Stimulated activated CD4-positive, alpha-beta T cell treated with anti-CD3 and anti-CD28 coated beads, Interleukin-4, amount 100 ng/mL, for 24 hours (primary cell): Measurements from ENCODE around the gene RAB4A.
A peak's percentile ranks its signal among the peaks of the same experiment; 100 is the strongest.

Source experiments
- DNase-seq: peaks from one replicate; pipeline ENCODE4 v3.0.0-alpha.2; 2020

Gene RAB4A

GRCh38 chr1:229247871-229248270 is 23.0 kb upstream of the RAB4A start:
- no peak for DNase-seq

DNA sequence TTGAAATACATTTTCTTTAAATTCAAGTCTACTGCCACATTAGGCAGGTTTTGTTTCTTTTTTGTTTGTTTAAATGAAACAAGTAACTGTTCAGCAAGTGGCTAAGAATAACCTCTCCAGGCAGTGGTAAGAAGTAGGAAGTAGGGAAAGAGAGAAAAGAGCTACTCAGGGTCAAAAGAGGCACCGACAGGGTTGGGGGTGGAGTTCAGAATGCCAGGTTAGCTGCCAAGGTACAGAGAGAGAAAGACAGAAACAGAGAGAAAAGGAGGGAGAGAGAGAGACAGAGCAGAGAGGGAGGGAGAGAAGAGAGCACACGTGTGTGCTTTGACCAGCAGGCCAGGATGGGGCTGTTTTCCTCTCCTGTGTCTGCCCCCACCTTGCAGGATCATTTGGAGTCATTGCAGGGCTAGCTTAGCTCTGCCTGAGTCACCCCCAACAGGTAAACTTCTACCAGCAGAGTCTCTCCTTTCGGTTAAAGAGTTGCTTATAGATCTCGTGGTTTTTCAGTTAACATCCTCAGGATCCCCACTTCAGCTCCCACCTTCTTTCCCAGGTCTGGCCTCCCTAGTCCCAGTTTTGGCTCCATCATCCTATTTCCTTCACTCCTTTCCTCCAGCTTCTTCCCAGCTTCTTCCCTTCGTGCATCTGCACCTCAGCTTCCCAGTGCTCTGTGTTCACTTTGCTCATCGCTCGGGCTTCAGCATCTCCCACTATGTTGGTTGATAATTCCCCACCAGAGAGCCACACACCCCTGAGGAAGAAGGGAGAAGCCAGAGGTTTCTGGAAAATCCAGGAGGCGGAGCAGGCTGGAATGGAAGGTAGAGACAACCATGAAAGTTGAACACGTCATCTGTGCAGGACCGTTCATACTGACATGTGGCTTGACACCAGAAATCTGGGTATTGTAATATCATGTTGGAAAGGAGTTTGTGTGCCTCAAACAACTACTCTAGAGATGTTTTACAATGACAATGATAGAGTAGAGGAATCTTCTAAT is 21.8 kb upstream of the RAB4A start:
- no peak for DNase-seq

GRCh38 chr1:229249854-229250644 is 20.9 kb upstream of the RAB4A start:
- DNase-seq, result no peak

DNA sequence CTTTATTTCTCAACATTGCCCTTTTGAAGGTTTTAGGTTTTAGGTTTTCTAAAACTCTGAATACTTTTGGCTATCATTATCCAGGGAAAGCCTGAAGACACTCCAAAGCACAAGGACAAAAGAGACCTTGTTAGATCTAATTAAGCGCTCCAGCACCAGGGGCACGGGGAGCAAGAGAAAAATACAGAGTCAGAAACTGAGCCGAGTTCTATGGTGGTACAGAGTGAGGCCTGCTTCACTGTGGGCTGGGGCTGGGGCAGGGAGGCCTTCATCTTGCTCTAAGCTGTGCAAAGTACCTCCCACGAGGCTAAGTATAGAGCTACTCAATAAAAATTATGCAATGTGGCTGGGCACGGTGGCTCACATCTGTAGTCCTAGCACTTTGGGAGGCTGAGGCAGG is 19.7 kb upstream of the RAB4A start:
- no peak for DNase-seq

GRCh38 chr1:229252228-229252984 is 18.5 kb upstream of the RAB4A start:
- DNase-seq, result no peak

GRCh38 chr1:229253151-229253974 is 17.5 kb upstream of the RAB4A start:
- peak; percentile 26 for DNase-seq

- DNase-seq, result no peak
Observed at GRCh38 chr1:229254910-229255541, 15.9 kb upstream of the RAB4A start.

GRCh38 chr1:229258031-229258756 is 12.7 kb upstream of the RAB4A start:
- DNase-seq, result peak; percentile 70

- no peak for DNase-seq
Observed at GRCh38 chr1:229258757-229259060, 12.2 kb upstream of the RAB4A start.

GRCh38 chr1:229260297-229260696 is 10.6 kb upstream of the RAB4A start:
- DNase-seq, result no peak

DNA sequence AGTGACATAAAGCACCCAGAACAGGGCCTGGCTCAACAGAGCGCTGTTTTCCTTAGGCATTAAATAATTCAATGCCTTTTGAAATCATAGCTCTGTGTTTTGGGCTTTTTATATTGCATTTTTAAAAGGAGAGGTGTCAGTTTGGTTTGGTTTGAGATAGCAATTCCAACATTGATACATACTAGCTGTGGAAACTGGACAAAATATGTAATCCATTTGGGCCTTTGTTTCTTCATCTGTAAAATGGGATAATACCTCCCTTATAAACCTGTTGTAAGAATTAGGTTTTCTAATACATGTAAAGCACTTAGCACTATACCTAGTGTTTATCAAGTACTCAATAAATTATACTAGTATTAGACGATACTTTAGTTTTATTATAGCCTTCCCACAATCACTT is 8.7 kb upstream of the RAB4A start:
- no peak for DNase-seq

DNA sequence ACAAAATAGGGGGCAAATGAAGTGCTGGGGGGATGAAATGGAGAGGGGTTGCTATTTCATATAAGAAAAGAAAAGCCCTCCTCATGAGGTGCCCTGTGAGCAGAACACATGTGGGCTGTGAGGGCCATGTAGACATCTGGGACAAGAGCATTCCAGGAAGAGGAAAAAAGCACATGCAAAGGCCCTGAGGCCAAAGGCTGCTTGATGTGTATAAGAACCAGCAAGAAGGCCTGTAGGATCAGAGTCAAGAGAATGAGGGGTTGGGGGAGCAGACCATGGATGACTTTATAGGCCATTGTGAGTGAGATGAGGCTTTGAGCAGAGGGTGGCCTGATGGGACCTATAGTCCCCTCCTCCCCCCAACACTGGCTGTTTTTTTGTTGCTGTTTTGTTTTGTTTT is 7.7 kb upstream of the RAB4A start:
- DNase-seq, result no peak

GRCh38 chr1:229264068-229264467 is 6.8 kb upstream of the RAB4A start:
- no peak for DNase-seq

- no peak for DNase-seq
Observed at GRCh38 chr1:229264487-229264886, 6.4 kb upstream of the RAB4A start.

- no peak for DNase-seq
Observed at GRCh38 chr1:229266274-229266673, 4.6 kb upstream of the RAB4A start.

- DNase-seq, result no peak
Observed at GRCh38 chr1:229266832-229267500, 3.9 kb upstream of the RAB4A start.

DNA sequence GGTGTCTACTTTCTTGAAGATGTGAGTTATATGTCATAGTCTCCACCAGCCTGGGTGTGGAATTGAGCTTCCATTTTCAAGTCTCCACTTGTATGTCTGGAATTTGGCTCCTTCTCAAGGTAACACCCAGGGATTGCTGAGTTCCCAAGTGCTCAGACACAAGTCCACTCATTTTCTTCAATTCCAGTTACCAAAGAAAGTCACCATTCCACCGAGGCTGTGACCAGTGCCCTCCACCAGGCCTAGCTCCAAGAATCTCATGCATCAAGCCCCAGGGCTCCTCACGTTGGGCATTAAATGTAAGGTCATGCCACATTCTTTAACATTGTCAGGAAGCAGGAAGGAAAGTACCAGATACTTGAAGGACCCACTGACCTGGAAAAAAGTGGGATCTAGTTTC is 2.4 kb upstream of the RAB4A start:
- no peak for DNase-seq

GRCh38 chr1:229271448-229272159 is 693 bp downstream of the RAB4A start:
- DNase-seq, result peak; percentile 29

GRCh38 chr1:229272164-229273158 is 1.6 kb downstream of the RAB4A start:
- no peak for DNase-seq
